WTC11 (cell line): ENCODE results near the gene RGL1. TPM values are rescaled to one million over a fixed set of nuclear protein-coding genes. Genes with fewer than 3 reads are reported as not detected.

Experiments used
- ATAC-seq: fragments of 200-7000 bp; cut with Tn5 transposase; 2 replicates; pipeline ENCODE4 v1.10.0; 2021; ENCODE audit warnings: mild to moderate bottlenecking, moderate library complexity
- CTCF ChIA-PET: fragments of 300-600 bp; sonication (Branson Sonifier 250); formaldehyde crosslinking; loops from one replicate; lab custom pipeline; 2021; ENCODE audit warnings: antibody characterized with exemption; lab: Charles Lee
- POLR2A ChIA-PET: fragments of 350-600 bp; sonication (Branson Sonifier 250); formaldehyde crosslinking; loops from one replicate; lab custom pipeline; 2021; ENCODE audit warnings: antibody characterized with exemption; lab: Charles Lee
- DNase-seq: peaks from one replicate; pipeline ENCODE4 v3.0.0; 2021; ENCODE audit warnings: low spot score
- H3K27ac Mint-ChIP-seq: 2 replicates; pipeline ENCODE4 v1.8.0; 2021; ENCODE audit warnings: mixed read lengths
- H3K27me3 Mint-ChIP-seq: 2 replicates; pipeline ENCODE4 v1.8.0; 2021; ENCODE audit warnings: low read depth, mild to moderate bottlenecking, moderate library complexity, mixed read lengths
- H3K36me3 Mint-ChIP-seq: 2 replicates; pipeline ENCODE4 v1.8.0; 2021; ENCODE audit warnings: mixed read lengths
- H3K4me1 Mint-ChIP-seq: 2 replicates; pipeline ENCODE4 v1.8.0; 2022; ENCODE audit warnings: mixed read lengths
- H3K4me3 Mint-ChIP-seq: 2 replicates; pipeline ENCODE4 v1.8.0; 2021; ENCODE audit warnings: mild to moderate bottlenecking, moderate library complexity, mixed read lengths
- H3K9me3 Mint-ChIP-seq: 2 replicates; pipeline ENCODE4 v1.8.0; 2021; ENCODE audit warnings: mixed read lengths
- EMX1 ChIP-seq: fragments of 250-450 bp; sonication (Bioruptor Pico); IDR thresholded peaks from 2 replicates; pipeline ENCODE4 v1.8.0; 2021; ENCODE audit warnings: mild to moderate bottlenecking
- IRF2 ChIP-seq: sonication (generic); formaldehyde crosslinking; IDR thresholded peaks from 2 replicates; pipeline ENCODE4 v1.8.0; 2022; ENCODE audit warnings: low read depth, missing genetic modification reagents, borderline replicate concordance
- NFATC4 ChIP-seq: fragments of 250-450 bp; sonication (Bioruptor Pico); IDR thresholded peaks from 2 replicates; pipeline ENCODE4 v1.9.0; 2021; ENCODE audit warnings: mild to moderate bottlenecking
- NR1H2 ChIP-seq: sonication (generic); formaldehyde crosslinking; IDR thresholded peaks from 2 replicates; pipeline ENCODE4 v1.9.0; 2021; ENCODE audit warnings: mild to moderate bottlenecking, moderate library complexity, missing genetic modification reagents
- SMAD3 ChIP-seq: sonication (generic); formaldehyde crosslinking; IDR thresholded peaks from 2 replicates; pipeline ENCODE4 v1.8.0; 2022; ENCODE audit warnings: missing genetic modification reagents, mild to moderate bottlenecking, borderline replicate concordance
- ZNF121 ChIP-seq: sonication (generic); formaldehyde crosslinking; IDR thresholded peaks from 2 replicates; pipeline ENCODE4 v1.8.0; 2023; ENCODE audit warnings: missing genetic modification reagents
- ZNF263 ChIP-seq: sonication (generic); formaldehyde crosslinking; IDR thresholded peaks from 2 replicates; pipeline ENCODE4 v1.8.1; 2022; ENCODE audit warnings: low read depth, mild to moderate bottlenecking, moderate library complexity, missing genetic modification reagents
- ZNF396 ChIP-seq: fragments of 250-450 bp; sonication (Bioruptor Pico); IDR thresholded peaks from 2 replicates; pipeline ENCODE4 v1.8.0; 2021; ENCODE audit warnings: mild to moderate bottlenecking, moderate library complexity, borderline replicate concordance
- ZNF423 ChIP-seq: fragments of 250-450 bp; sonication (Bioruptor Pico); IDR thresholded peaks from 2 replicates; pipeline ENCODE4 v2.1.2; 2022; ENCODE audit warnings: mild to moderate bottlenecking, moderate library complexity
- ZNF671 ChIP-seq: fragments of 250-450 bp; sonication (Bioruptor Pico); IDR thresholded peaks from 2 replicates; pipeline ENCODE4 v1.8.0; 2021; ENCODE audit warnings: mild to moderate bottlenecking
- total RNA-seq: library from RNA; stranded (reverse); gene quantifications from 3 replicates; pipeline ENCODE4 v1.2.3, GENCODE V29; 2021
- TF ChIP-seq, protein P1 (sequence below): sonication (generic); formaldehyde crosslinking; IDR thresholded peaks from 2 replicates; pipeline ENCODE4 v1.8.1; 2022; ENCODE audit warnings: mild to moderate bottlenecking, missing genetic modification reagents, moderate library complexity, borderline replicate concordance
- TF ChIP-seq, protein P2 (sequence below): sonication (generic); formaldehyde crosslinking; IDR thresholded peaks from 2 replicates; pipeline ENCODE4 v1.8.1; 2022; ENCODE audit warnings: low read depth, missing genetic modification reagents, borderline replicate concordance
- TF ChIP-seq, protein P3 (sequence below): fragments of 250-450 bp; sonication (Bioruptor Pico); IDR thresholded peaks from 2 replicates; pipeline ENCODE4 v1.8.0; 2021; ENCODE audit warnings: mild to moderate bottlenecking
- TF ChIP-seq, protein P4 (sequence below): sonication (generic); formaldehyde crosslinking; IDR thresholded peaks from 2 replicates; pipeline ENCODE4 v1.8.1; 2023; ENCODE audit warnings: mild to moderate bottlenecking, moderate library complexity, missing genetic modification reagents
- TF ChIP-seq, protein P5 (sequence below): fragments of 200-600 bp; IDR thresholded peaks from 2 replicates; pipeline ENCODE4 v1.8.0; 2022; ENCODE audit warnings: antibody characterized with exemption
- TF ChIP-seq, protein P6 (sequence below): fragments of 250-450 bp; sonication (Bioruptor Pico); IDR thresholded peaks from 2 replicates; pipeline ENCODE4 v1.9.0; 2021; ENCODE audit warnings: mild to moderate bottlenecking

The RGL1 gene
- total RNA-seq, 1 experiment from 2014 or later = 1.5 TPM

DNA sequence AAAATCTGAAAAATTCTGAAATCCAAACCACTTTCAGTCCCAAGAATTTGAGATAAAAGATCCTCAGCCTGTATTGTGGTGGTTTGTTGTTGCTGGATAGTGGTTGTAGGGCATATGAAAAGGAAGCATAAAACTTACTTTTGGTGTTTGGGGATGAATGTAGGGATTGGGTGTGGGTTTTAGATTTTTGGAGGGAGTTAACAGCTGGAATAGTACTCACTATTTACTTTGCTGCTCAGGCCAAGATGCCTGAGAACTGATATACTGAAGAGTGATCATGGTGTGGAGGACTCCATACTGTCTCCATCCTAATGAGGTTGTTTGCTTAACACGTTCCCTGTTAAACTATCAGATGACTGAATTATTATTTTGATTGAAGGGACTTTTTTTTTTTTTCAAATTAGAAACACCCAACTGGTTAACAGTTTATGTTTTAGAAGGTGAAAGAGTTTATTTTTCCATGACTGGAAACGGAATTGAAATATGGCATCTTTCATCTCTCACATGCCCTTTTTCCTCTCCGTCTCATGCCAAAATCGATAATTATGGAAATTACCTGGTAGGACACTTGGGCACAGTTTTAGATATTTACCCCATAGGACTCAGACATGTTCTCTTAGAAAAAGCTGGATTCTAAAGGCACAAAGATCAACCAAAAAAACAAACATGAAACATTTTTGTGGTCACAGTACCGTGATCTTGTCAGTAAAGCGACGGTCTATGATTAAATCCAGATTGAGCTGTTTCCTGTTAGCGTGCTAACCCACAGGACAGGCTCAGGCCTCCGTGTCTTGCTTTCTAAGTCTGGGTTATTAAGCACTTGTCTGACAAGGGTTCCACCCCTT is 37.3 kb downstream of the RGL1 start:
- Mint-ChIP-seq H3K9me3 (no peaks in the 10 kb centered on the region; the same call in 1 of the 2 replicates), H3K4me1 (peaks cover 4% of the 10 kb centered on the region; the same call in 1 of the 2 replicates), H3K27me3 (no peaks in the 10 kb centered on the region), H3K36me3 (no peaks in the 10 kb centered on the region), H3K27ac (no peak overlapping the region), H3K4me3 (no peak overlapping the region)
- TF ChIP-seq, protein P1, sequence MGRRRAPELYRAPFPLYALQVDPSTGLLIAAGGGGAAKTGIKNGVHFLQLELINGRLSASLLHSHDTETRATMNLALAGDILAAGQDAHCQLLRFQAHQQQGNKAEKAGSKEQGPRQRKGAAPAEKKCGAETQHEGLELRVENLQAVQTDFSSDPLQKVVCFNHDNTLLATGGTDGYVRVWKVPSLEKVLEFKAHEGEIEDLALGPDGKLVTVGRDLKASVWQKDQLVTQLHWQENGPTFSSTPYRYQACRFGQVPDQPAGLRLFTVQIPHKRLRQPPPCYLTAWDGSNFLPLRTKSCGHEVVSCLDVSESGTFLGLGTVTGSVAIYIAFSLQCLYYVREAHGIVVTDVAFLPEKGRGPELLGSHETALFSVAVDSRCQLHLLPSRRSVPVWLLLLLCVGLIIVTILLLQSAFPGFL (CRISPR knock-in tag) = no peak
- no peak for TF ChIP-seq NFATC4 (CRISPR knock-in tag)
- TF ChIP-seq ZNF423 (CRISPR knock-in tag) = no peak
- TF ChIP-seq, protein P2, sequence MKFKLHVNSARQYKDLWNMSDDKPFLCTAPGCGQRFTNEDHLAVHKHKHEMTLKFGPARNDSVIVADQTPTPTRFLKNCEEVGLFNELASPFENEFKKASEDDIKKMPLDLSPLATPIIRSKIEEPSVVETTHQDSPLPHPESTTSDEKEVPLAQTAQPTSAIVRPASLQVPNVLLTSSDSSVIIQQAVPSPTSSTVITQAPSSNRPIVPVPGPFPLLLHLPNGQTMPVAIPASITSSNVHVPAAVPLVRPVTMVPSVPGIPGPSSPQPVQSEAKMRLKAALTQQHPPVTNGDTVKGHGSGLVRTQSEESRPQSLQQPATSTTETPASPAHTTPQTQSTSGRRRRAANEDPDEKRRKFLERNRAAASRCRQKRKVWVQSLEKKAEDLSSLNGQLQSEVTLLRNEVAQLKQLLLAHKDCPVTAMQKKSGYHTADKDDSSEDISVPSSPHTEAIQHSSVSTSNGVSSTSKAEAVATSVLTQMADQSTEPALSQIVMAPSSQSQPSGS (CRISPR knock-in tag) = no peak
- TF ChIP-seq IRF2 (CRISPR knock-in tag) = no peak
- no peak for ATAC-seq
- no peak for DNase-seq
- CTCF ChIA-PET = no interaction called here
- POLR2A ChIA-PET = no interaction called here

DNA sequence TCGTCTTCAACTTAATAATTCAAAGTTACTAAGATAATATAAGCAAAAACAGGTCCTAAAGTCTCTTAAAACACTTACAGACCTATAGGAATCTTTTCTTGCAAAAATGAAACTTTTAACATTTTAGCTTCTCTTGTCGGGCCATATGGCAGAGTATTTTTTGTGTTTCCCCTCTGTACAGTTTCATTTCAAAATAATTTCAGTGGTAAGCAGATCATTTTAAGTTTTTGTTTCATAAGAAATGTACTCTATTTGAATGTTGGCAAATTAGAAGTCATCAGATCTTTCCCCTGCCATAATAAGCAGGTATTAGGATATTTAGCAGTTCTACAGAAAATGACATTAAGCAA is 37.9 kb downstream of the RGL1 start:
- H3K27ac Mint-ChIP-seq = no peak overlapping the region
- no peaks in the 10 kb centered on the region for H3K36me3 Mint-ChIP-seq
- no peaks in the 10 kb centered on the region for H3K27me3 Mint-ChIP-seq
- TF ChIP-seq SMAD3 (CRISPR knock-in tag) (no peak), NR1H2 (no peak), ZNF121 (CRISPR knock-in tag) (no peak), EMX1 (CRISPR knock-in tag) (no peak), ZNF671 (CRISPR knock-in tag) (no peak), ZNF396 (no peak), ZNF263 (CRISPR knock-in tag) (no peak)
- TF ChIP-seq, protein P3, sequence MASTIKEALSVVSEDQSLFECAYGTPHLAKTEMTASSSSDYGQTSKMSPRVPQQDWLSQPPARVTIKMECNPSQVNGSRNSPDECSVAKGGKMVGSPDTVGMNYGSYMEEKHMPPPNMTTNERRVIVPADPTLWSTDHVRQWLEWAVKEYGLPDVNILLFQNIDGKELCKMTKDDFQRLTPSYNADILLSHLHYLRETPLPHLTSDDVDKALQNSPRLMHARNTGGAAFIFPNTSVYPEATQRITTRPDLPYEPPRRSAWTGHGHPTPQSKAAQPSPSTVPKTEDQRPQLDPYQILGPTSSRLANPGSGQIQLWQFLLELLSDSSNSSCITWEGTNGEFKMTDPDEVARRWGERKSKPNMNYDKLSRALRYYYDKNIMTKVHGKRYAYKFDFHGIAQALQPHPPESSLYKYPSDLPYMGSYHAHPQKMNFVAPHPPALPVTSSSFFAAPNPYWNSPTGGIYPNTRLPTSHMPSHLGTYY (CRISPR knock-in tag) = no peak
- TF ChIP-seq, protein P1 (CRISPR knock-in tag) = no peak
- TF ChIP-seq, protein P4, sequence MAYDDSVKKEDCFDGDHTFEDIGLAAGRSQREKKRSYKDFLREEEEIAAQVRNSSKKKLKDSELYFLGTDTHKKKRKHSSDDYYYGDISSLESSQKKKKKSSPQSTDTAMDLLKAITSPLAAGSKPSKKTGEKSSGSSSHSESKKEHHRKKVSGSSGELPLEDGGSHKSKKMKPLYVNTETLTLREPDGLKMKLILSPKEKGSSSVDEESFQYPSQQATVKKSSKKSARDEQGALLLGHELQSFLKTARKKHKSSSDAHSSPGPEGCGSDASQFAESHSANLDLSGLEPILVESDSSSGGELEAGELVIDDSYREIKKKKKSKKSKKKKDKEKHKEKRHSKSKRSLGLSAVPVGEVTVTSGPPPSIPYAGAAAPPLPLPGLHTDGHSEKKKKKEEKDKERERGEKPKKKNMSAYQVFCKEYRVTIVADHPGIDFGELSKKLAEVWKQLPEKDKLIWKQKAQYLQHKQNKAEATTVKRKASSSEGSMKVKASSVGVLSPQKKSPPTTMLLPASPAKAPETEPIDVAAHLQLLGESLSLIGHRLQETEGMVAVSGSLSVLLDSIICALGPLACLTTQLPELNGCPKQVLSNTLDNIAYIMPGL = no peak
- TF ChIP-seq, protein P5, sequence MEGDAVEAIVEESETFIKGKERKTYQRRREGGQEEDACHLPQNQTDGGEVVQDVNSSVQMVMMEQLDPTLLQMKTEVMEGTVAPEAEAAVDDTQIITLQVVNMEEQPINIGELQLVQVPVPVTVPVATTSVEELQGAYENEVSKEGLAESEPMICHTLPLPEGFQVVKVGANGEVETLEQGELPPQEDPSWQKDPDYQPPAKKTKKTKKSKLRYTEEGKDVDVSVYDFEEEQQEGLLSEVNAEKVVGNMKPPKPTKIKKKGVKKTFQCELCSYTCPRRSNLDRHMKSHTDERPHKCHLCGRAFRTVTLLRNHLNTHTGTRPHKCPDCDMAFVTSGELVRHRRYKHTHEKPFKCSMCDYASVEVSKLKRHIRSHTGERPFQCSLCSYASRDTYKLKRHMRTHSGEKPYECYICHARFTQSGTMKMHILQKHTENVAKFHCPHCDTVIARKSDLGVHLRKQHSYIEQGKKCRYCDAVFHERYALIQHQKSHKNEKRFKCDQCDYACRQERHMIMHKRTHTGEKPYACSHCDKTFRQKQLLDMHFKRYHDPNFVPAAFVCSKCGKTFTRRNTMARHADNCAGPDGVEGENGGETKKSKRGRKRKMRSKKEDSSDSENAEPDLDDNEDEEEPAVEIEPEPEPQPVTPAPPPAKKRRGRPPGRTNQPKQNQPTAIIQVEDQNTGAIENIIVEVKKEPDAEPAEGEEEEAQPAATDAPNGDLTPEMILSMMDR = no peak
- TF ChIP-seq, protein P6, sequence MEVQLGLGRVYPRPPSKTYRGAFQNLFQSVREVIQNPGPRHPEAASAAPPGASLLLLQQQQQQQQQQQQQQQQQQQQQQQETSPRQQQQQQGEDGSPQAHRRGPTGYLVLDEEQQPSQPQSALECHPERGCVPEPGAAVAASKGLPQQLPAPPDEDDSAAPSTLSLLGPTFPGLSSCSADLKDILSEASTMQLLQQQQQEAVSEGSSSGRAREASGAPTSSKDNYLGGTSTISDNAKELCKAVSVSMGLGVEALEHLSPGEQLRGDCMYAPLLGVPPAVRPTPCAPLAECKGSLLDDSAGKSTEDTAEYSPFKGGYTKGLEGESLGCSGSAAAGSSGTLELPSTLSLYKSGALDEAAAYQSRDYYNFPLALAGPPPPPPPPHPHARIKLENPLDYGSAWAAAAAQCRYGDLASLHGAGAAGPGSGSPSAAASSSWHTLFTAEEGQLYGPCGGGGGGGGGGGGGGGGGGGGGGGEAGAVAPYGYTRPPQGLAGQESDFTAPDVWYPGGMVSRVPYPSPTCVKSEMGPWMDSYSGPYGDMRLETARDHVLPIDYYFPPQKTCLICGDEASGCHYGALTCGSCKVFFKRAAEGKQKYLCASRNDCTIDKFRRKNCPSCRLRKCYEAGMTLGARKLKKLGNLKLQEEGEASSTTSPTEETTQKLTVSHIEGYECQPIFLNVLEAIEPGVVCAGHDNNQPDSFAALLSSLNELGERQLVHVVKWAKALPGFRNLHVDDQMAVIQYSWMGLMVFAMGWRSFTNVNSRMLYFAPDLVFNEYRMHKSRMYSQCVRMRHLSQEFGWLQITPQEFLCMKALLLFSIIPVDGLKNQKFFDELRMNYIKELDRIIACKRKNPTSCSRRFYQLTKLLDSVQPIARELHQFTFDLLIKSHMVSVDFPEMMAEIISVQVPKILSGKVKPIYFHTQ (CRISPR knock-in tag) = no peak
- ATAC-seq (no peak), DNase-seq (no peak)
- H3K4me1 Mint-ChIP-seq = no peaks in the 10 kb centered on the region
- no peak overlapping the region for H3K4me3 Mint-ChIP-seq
- CTCF ChIA-PET = no interaction called here
- H3K9me3 Mint-ChIP-seq = no peaks in the 10 kb centered on the region; the same call in 1 of the 2 replicates
- POLR2A ChIA-PET = no interaction called here
